Measurements from ENCODE around the gene AHCYL2.
"Not testable (repeated sequence)": the region's sequence is repeated elsewhere in the genome, so short reads cannot be mapped to it uniquely, and the experiment has no call there.

AHCYL2 gene

GRCh38 chr7:129462420-129462819 is 237.6 kb downstream of the AHCYL2 start:
- FAIRE-seq, result no peak

GRCh38 chr7:129464194-129464593 is 239.4 kb downstream of the AHCYL2 start:
- no peak for FAIRE-seq

DNA sequence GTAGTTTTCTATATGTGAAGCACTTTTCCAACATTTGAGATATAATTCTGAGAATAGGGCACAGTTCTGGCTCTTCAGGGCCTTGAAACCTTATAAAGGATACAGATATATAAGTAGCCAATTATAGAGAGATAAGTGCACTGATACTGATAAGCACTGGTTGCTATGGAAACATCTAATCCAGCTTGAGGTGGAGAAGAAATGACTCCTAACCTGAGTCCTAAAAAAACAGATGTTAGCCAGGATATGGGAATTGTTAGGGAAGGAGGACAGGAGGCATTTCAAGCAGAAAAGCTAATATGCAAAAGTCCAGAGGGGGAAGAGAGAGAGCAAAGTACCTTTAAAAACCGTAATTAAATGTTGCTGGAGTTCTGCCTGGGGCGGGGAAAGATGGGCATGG is 240.2 kb downstream of the AHCYL2 start:
- FAIRE-seq, result no peak

GRCh38 chr7:129466796-129467195 is 242.0 kb downstream of the AHCYL2 start:
- FAIRE-seq, result no peak

DNA sequence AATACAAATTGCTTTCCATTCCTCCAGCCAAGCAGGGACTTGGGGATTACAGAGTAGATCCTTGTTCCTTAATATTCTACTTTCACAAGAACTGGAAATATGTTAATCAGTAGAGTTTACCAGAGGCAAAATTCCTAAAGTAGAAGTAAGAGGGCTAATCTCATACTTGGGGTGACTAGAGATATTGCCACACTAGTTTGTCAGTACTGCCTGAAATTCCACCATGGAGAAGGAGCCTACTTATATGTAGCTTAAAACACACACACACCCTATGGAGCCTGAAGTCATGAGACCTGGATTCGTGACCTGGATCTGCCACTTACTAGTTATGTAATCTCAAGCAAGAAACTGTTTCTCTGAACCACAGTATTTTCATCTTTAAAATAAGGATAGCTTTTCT is 243.3 kb downstream of the AHCYL2 start:
- FAIRE-seq, result no peak

DNA sequence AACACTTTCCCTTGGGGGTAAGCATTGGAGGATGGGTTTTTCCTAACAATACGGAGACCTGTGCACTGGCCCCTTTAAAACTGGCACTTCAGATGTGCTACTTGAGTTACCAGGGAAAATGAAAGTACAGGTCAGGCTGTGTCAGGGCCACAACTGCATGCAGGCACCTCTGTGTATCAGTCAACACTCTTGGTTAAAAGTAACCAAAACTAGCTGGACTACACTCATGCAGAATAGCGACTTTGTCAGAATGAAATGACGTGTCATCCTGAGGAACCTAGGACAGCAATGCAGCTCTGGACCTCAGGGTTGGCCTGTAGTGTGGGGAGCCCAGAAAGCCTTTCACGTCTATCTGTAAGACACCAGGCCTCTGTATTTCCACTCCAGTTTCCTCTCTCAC is 243.7 kb downstream of the AHCYL2 start:
- FAIRE-seq, result no peak

DNA sequence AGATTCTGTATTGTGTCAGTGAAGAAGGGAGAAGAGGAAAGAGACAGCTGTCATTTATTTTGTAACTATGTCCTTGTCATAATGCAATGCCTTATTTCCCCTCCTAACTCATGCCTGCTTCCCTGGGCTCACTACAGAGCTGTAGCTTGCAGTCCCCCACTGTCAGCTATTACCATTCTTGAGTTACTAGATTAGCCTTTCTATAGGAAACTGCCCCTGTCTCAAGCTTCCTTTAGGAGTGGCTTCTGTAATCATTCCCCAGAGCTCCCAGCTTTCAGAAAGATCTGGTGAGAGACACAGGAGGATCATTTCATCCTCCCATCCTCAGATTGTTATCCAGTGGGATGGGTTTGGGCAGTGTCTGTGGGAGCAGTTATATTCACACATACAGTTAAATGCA is 245.1 kb downstream of the AHCYL2 start:
- FAIRE-seq, result no peak

DNA sequence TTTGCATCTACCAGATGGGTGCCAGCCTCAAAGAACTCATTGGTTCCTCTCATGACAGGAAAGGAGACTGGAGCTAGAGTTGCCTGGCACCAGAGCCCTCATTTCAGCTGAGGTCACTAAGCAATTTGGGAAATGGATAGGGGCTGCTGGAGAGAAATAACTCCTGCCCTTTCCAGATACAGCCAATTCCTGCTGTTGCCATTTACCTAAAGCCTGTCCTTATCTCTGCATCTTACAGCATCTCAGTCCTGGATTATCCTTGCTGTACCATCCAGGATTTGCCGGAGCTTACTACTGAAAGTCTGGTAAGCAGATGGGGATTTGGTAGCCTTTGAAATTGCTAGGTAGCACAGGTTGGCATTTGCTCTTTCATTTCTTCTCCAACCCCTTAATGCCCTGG is 245.6 kb downstream of the AHCYL2 start:
- no peak for FAIRE-seq

DNA sequence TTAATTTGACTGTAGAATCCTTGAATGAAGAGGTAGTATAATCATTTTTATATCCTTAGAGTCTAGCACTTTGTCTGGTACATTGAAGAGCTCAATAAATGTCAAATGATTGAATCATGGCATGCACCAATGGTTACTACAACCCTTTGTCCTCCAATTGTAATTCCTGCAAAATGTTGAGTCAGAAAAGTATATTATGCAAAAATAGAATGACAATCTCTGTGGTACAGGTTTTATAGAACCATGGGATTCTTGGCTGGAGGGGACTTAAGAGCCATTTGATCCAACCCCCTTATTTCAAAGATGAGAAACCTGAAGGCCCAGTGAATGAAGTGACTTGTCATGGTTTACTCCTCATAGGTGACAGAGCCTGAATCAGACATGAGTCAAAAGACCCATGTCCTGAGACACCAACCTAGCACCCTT is 246.6 kb downstream of the AHCYL2 start:
- no peak for FAIRE-seq

DNA sequence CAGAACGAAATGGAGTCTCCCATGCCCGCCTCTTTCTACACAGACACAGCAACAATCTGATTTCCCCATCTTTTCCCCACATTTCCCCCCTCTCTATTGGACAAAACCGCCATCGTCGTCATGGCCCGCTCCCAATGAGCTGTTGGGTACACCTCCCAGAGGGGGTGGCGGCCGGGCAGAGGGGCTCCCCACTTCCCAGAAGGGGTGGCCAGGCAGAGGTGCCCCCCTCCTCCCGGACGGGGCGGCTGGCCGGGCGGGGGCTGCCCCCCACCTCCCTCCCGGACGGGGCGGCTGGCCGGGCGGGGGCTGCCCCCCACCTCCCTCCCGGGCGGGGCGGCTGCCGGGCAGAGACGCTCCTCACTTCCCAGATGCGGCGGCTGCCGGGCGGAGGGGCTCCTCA is 251.1 kb downstream of the AHCYL2 start:
- not testable (repeated sequence) for FAIRE-seq

DNA sequence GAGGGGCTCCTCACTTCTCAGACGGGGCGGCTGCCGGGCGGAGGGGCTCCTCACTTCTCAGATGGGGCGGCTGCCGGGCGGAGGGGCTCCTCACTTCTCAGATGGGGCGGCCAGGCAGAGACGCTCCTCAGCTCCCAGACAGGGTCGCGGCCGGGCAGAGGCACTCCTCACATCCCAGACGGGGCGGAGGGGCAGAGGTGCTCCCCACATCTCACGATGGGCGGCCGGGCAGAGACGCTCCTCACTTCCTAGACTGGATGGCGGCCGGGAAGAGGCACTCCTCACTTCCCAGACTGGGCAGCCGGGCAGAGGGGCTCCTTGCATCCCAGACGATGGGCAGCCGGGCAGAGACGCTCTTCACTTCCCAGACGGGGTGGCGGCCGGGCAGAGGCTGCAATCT is 251.6 kb downstream of the AHCYL2 start:
- not testable (repeated sequence) for FAIRE-seq
